Adrenal gland (tissue), 12 donors: ENCODE measurements around the gene IPCEF1. TPM values are rescaled to one million over a fixed set of nuclear protein-coding genes. Genes with fewer than 3 reads are reported as not detected.

Source experiments
- DNase-seq, 7 donors: peaks; one replicate each; pipeline ENCODE4 v3.0.0-alpha.2; 2019 to 2020
- H3K27ac ChIP-seq, 5 donors: fragments of 200-600 bp; sonication (generic) in 4 of 5; 1 replicate in 3 of 5; 2 replicates in 2 of 5; pipeline versions ENCODE4 v1.5.1 to v1.8.0; 2016 to 2020; ENCODE audit warnings: mild to moderate bottlenecking in 1 of 5
- H3K27me3 ChIP-seq: fragments of 200-600 bp; 2 replicates; pipeline ENCODE4 v1.8.0; 2021
- H3K36me3 ChIP-seq, 2 donors: fragments of 200-600 bp; replicated peaks in 1 of 2; 1 replicate in 1 of 2; 2 replicates in 1 of 2; pipeline versions ENCODE4 v1.5.1 to v1.8.0; 2018 to 2022
- H3K4me1 ChIP-seq, 2 donors: fragments of 200-600 bp; replicated peaks in 1 of 2; 1 replicate in 1 of 2; 2 replicates in 1 of 2; pipeline versions ENCODE4 v1.5.1 to v1.8.0; 2018 to 2021
- H3K4me3 ChIP-seq, 4 donors: fragments of 200-600 bp; sonication (generic) in 3 of 4; one replicate each; pipeline ENCODE4 v1.5.1; 2016 to 2018
- H3K9me3 ChIP-seq, 3 donors: fragments of 200-600 bp; sonication (generic) in 1 of 3; replicated peaks in 1 of 3; 1 replicate in 2 of 3; 2 replicates in 1 of 3; pipeline versions ENCODE4 v1.5.1 to v1.8.0; 2016 to 2021
- POLR2A ChIP-seq, 2 donors: fragments of 450-650 bp; IDR thresholded peaks; one replicate each; pipeline ENCODE4 v1.6.1; 2017; ENCODE audit warnings: antibody characterized with exemption in 2 of 2, mild to moderate bottlenecking in 2 of 2, moderate library complexity in 1 of 2
- WGBS, 4 donors: extraction: QIAGEN DNeasy Blood & Tissue Kit in 2 of 4; methylation state at CpG; one replicate each; pipeline versions ENCODE4 v1.1.5 to v1.1.7; 2013 to 2017; 5-methylcytosine and 5-hydroxymethylcytosine counted together
- intact Hi-C, 2 donors: fragments of 100-400 bp; cut with DNase I; formaldehyde crosslinking; loops; one replicate each; pipeline versions ENCODE4 v1.14.1 to v1.15.0; 2022 to 2023
- polyA plus RNA-seq, 3 donors: library from polyadenylated mRNA; stranded (reverse); fragments of 200-250 nt in 2 of 3; fragments of 350-450 nt in 1 of 3; fragmentation: Illumina TruSeq in 1 of 3; extraction: RNeasy Lipid Tissue Mini Kit (QIAGEN cat#74804) in 1 of 3; gene quantifications; one replicate each; pipeline ENCODE4 v1.2.3, GENCODE V29; 2013 to 2014
- total RNA-seq, 9 donors: library from RNA; depleted of rRNA in 4 of 9; stranded (reverse); fragments of >200 nt in 4 of 9; fragments of 120-200 nt in 1 of 9; fragmentation: NEBNext Ultra II Directional in 1 of 9; extraction: Animal tissue kit (Norgen Biotek cat#: 25700) in 1 of 9; gene quantifications; one replicate each; pipeline versions ENCODE4 v1.1.0 to v1.2.4, GENCODE V29; 2013 to 2023
- TF ChIP-seq, protein P1 (sequence below), 6 experiments: fragments of 450-650 bp in 4 of 6; fragments of 200-600 bp in 2 of 6; sonication (generic) in 1 of 6; IDR thresholded peaks; 1 replicate in 5 of 6; 2 replicates in 1 of 6; pipeline versions ENCODE4 v1.5.1 to v1.8.0; 2016 to 2021; ENCODE audit warnings: antibody characterized with exemption in 6 of 6, mild to moderate bottlenecking in 2 of 6, moderate library complexity in 1 of 6
- donor health status: healthy with polysubstance abuse.
- donor health status: Bipolar disorder and iron deficiency.
- donor health status: DM: yes; HTN: yes; CAD: no.
- donor health status: DM: no; HTN: no; CAD: no.
- donor health status: DM: no; HTN: no; CAD: no.
- donor health status: DM: yes; HTN: yes; CAD: no.

IPCEF1 gene
- total and polyA plus RNA-seq, 12 donors = 0.07 to 1.2 (median 0.72) TPM; not detected in 1

- no peak for TF ChIP-seq POLR2A (IDR thresholded peaks at IDR 0.05)
- TF ChIP-seq, protein P1, sequence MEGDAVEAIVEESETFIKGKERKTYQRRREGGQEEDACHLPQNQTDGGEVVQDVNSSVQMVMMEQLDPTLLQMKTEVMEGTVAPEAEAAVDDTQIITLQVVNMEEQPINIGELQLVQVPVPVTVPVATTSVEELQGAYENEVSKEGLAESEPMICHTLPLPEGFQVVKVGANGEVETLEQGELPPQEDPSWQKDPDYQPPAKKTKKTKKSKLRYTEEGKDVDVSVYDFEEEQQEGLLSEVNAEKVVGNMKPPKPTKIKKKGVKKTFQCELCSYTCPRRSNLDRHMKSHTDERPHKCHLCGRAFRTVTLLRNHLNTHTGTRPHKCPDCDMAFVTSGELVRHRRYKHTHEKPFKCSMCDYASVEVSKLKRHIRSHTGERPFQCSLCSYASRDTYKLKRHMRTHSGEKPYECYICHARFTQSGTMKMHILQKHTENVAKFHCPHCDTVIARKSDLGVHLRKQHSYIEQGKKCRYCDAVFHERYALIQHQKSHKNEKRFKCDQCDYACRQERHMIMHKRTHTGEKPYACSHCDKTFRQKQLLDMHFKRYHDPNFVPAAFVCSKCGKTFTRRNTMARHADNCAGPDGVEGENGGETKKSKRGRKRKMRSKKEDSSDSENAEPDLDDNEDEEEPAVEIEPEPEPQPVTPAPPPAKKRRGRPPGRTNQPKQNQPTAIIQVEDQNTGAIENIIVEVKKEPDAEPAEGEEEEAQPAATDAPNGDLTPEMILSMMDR (IDR thresholded peaks at IDR 0.05) = no peak
- no peaks in the 10 kb centered on the region for H3K4me1 ChIP-seq
- H3K27me3 ChIP-seq = no peaks in the 10 kb centered on the region
- no peaks in the 10 kb centered on the region for H3K36me3 ChIP-seq
- H3K9me3 ChIP-seq = no peaks in the 10 kb centered on the region
- DNase-seq = no peak
- intact Hi-C loops = no loop called here
- H3K4me3 ChIP-seq = no peak overlapping the region
- no peak overlapping the region for H3K27ac ChIP-seq
- WGBS, 4 donors = 68 to 81% (median 75%) methylated on average over 7 of the region's 7 CpGs
These were observed 94.8 kb downstream of the IPCEF1 start for GRCh38 chr6:154261688-154262397.

GRCh38 chr6:154258064-154258757 is 98.4 kb downstream of the IPCEF1 start:
- intact Hi-C loops = no loop called here
- no peaks in the 10 kb centered on the region for H3K36me3 ChIP-seq
- DNase-seq = peak in 1 of 7 donors; percentile 13
- TF ChIP-seq, protein P1 (IDR thresholded peaks at IDR 0.05) = no peak
- no peak for TF ChIP-seq POLR2A (IDR thresholded peaks at IDR 0.05)
- H3K9me3 ChIP-seq = no peaks in the 10 kb centered on the region
- H3K4me1 ChIP-seq = no peaks in the 10 kb centered on the region
- WGBS, 4 donors = 61 to 76% (median 68%) methylated on average over 4 of the region's 4 CpGs
- no peaks in the 10 kb centered on the region for H3K27me3 ChIP-seq
- H3K4me3 ChIP-seq = no peak overlapping the region
- no peak overlapping the region for H3K27ac ChIP-seq

DNA sequence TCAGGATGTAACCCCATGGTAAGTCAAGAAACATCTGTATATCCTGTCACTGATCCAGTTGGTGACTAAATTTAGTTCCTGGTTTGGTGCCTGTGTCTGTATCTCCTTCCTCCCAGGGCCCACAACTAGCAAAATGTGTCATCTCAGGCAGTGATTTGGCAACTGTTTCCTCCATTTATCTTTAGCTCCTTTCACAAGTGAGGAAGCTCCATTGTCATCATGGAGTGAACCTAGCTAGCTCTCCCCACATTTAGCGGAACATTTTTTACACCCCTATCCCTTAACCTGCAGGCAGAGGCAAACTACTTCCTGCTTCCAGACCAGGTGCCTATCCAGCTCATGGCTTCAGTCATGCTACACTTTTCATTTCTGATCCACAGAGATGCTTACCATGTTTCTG is 99.5 kb downstream of the IPCEF1 start:
- WGBS, 4 donors = 61 to 71% (median 65%) methylated on average over 1 of the region's 1 CpG

GRCh38 chr6:154252678-154253077 is 103.9 kb downstream of the IPCEF1 start:
- intact Hi-C loops = no loop called here
- WGBS, 4 donors = 52 to 65% (median 55%) methylated on average over 3 of the region's 3 CpGs
- no peak for DNase-seq
- no peak overlapping the region for H3K4me3 ChIP-seq
- TF ChIP-seq, protein P1 (IDR thresholded peaks at IDR 0.05) = no peak
- TF ChIP-seq POLR2A (IDR thresholded peaks at IDR 0.05) = no peak
- H3K4me1 ChIP-seq = no peaks in the 10 kb centered on the region
- no peaks in the 10 kb centered on the region for H3K36me3 ChIP-seq
- no peak overlapping the region for H3K27ac ChIP-seq
- no peaks in the 10 kb centered on the region for H3K27me3 ChIP-seq
- no peaks in the 10 kb centered on the region for H3K9me3 ChIP-seq

More for the DNA sequence above, 99.5 kb downstream of the IPCEF1 start:
- no peak for TF ChIP-seq POLR2A (IDR thresholded peaks at IDR 0.05)
- TF ChIP-seq, protein P1 (IDR thresholded peaks at IDR 0.05) = no peak
- intact Hi-C loops = no loop called here
- DNase-seq = peak in 3 of 7 donors; percentile 17 to 53 (median 33)
- Histone ChIP-seq H3K27ac (no peak overlapping the region), H3K9me3 (no peaks in the 10 kb centered on the region), H3K4me1 (no peaks in the 10 kb centered on the region), H3K4me3 (no peak overlapping the region), H3K36me3 (no peaks in the 10 kb centered on the region), H3K27me3 (no peaks in the 10 kb centered on the region)
